IMR-90 (cell line): ENCODE measurements around the gene PRXL2C.
A peak's percentile ranks its signal among the peaks of the same experiment; 100 is the strongest.
"Not testable (repeated sequence)": the region's sequence is repeated elsewhere in the genome, so short reads cannot be mapped to it uniquely, and the experiment has no call there.

Experiments used
- BHLHE40 ChIP-seq: fragments of 150-350 bp; IDR thresholded peaks from 2 replicates; pipeline ENCODE4 v1.6.1; 2016; ENCODE audit warnings: mild to moderate bottlenecking, low read depth, low read length
- CEBPB ChIP-seq: IDR thresholded peaks from 2 replicates; pipeline ENCODE4 v1.6.1; 2012; ENCODE audit warnings: low read depth, low read length, improper control_type of control experiment
- CHD1 ChIP-seq: IDR thresholded peaks from 2 replicates; pipeline ENCODE4 v1.6.1; 2012; ENCODE audit warnings: low read depth, low read length, improper control_type of control experiment
- FOS ChIP-seq: fragments of 150-350 bp; IDR thresholded peaks from 2 replicates; pipeline ENCODE4 v1.6.1; 2016; ENCODE audit warnings: low read depth, low read length
- MAFK ChIP-seq: IDR thresholded peaks from 2 replicates; pipeline ENCODE4 v1.6.1; 2012; ENCODE audit warnings: low read depth, low read length, improper control_type of control experiment
- MAZ ChIP-seq: IDR thresholded peaks from 2 replicates; pipeline ENCODE4 v1.6.1; 2012; ENCODE audit warnings: low read depth, mild to moderate bottlenecking, low read length, improper control_type of control experiment, moderate library complexity, borderline replicate concordance
- POLR2A ChIP-seq: IDR thresholded peaks from 2 replicates; pipeline ENCODE4 v1.6.1; 2012; ENCODE audit warnings: mild to moderate bottlenecking, low read depth, low read length
- RAD21 ChIP-seq: IDR thresholded peaks from 2 replicates; pipeline ENCODE4 v1.6.1; 2012; ENCODE audit warnings: low read length, improper control_type of control experiment
- SMC3 ChIP-seq: fragments of 150-350 bp; IDR thresholded peaks from 2 replicates; pipeline ENCODE4 v1.6.1; 2016; ENCODE audit warnings: low read depth, mild to moderate bottlenecking, antibody characterized with exemption, low read length, moderate library complexity
- TF ChIP-seq, protein P1 (sequence below): conservative IDR thresholded peaks from 2 replicates; pipeline ENCODE4 v1.5.1; 2012; ENCODE audit warnings: mild to moderate bottlenecking, low read depth, low read length, improper control_type of control experiment
- TF ChIP-seq, protein P2 (sequence below): fragments of 150-350 bp; IDR thresholded peaks from 2 replicates; pipeline ENCODE4 v1.6.1; 2016; ENCODE audit warnings: low read depth, mild to moderate bottlenecking, low read length, moderate library complexity, borderline replicate concordance
- TF ChIP-seq, protein P3 (sequence below): fragments of 150-350 bp; IDR thresholded peaks from 2 replicates; pipeline ENCODE4 v1.6.1; 2017; ENCODE audit warnings: mild to moderate bottlenecking, antibody characterized with exemption, low read length, low read depth

DNA sequence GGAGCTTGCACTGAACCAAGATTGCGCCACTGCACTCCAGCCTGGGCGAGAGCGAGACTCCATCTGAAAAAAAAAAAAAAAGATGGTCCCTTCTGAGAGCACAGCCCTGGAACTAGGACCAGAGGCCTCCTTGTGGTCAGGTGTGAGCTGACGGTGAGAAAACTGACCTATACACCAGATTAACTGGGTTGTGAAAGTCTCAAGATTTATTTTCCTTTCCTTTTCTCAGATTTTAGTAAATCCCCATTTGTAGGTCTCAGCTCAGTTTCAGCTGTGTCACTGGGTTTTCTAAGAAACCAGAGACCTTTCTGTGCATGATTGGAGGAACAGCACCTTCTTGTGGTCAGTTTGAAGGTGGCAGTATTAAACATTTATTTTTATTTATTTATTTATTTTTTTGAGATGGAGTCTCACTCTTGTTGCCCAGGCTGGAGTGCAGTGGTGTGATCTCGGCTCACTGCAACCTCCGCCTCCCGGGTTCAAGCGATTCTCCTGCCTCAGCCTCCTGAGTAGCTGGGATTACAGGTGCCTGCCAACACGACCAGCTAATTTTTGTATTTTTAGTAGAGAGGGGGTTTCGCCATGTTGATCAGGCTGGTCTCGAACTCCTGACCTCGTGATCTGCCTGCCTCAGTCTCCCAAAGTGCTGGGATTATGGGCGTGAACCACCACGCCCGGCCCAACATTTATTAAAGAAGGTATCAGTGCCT lies 11.7 kb upstream of the PRXL2C start:
- not testable (repeated sequence) for TF ChIP-seq CHD1, POLR2A, FOS, BHLHE40, MAFK, MAZ
- TF ChIP-seq, protein P1, sequence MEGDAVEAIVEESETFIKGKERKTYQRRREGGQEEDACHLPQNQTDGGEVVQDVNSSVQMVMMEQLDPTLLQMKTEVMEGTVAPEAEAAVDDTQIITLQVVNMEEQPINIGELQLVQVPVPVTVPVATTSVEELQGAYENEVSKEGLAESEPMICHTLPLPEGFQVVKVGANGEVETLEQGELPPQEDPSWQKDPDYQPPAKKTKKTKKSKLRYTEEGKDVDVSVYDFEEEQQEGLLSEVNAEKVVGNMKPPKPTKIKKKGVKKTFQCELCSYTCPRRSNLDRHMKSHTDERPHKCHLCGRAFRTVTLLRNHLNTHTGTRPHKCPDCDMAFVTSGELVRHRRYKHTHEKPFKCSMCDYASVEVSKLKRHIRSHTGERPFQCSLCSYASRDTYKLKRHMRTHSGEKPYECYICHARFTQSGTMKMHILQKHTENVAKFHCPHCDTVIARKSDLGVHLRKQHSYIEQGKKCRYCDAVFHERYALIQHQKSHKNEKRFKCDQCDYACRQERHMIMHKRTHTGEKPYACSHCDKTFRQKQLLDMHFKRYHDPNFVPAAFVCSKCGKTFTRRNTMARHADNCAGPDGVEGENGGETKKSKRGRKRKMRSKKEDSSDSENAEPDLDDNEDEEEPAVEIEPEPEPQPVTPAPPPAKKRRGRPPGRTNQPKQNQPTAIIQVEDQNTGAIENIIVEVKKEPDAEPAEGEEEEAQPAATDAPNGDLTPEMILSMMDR = peak; percentile 76
- TF ChIP-seq, protein P2, sequence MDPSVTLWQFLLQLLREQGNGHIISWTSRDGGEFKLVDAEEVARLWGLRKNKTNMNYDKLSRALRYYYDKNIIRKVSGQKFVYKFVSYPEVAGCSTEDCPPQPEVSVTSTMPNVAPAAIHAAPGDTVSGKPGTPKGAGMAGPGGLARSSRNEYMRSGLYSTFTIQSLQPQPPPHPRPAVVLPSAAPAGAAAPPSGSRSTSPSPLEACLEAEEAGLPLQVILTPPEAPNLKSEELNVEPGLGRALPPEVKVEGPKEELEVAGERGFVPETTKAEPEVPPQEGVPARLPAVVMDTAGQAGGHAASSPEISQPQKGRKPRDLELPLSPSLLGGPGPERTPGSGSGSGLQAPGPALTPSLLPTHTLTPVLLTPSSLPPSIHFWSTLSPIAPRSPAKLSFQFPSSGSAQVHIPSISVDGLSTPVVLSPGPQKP = not testable (repeated sequence)
- peak; percentile 81 for TF ChIP-seq SMC3
- TF ChIP-seq CEBPB = 0 out of 2 replicates have a peak, but pooled peaks have one; percentile 27
- TF ChIP-seq RAD21 = peak; percentile 84
- TF ChIP-seq, protein P3, sequence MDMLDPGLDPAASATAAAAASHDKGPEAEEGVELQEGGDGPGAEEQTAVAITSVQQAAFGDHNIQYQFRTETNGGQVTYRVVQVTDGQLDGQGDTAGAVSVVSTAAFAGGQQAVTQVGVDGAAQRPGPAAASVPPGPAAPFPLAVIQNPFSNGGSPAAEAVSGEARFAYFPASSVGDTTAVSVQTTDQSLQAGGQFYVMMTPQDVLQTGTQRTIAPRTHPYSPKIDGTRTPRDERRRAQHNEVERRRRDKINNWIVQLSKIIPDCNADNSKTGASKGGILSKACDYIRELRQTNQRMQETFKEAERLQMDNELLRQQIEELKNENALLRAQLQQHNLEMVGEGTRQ = not testable (repeated sequence)
